ENCODE results near the gene DNAJC1.
A peak's percentile ranks its signal among the peaks of the same experiment; 100 is the strongest.
"Not testable (repeated sequence)": the region's sequence is repeated elsewhere in the genome, so short reads cannot be mapped to it uniquely, and the experiment has no call there.

Gene DNAJC1

GRCh38 chr10:22026287-22026686 lies 22.8 kb upstream of the DNAJC1 start:
- DNase-seq (ENCODE audit: insufficient read length) (no peak), FAIRE-seq (no peak)
- TF ChIP-seq TAF1 (IDR thresholded peaks at IDR 0.05; ENCODE audit: borderline replicate concordance, low read depth, low read length) (no peak), POLR2AphosphoS5 (IDR thresholded peaks at IDR 0.05; ENCODE audit: low read depth, low read length) (no peak)

- DNase-seq (ENCODE audit: insufficient read length) = no peak
- TF ChIP-seq POLR2A (IDR thresholded peaks at IDR 0.05; ENCODE audit: low read depth, low read length) (no peak), POLR2AphosphoS5 (IDR thresholded peaks at IDR 0.05; ENCODE audit: low read depth, low read length) (no peak), TAF1 (IDR thresholded peaks at IDR 0.05; ENCODE audit: borderline replicate concordance, low read depth, low read length) (no peak)
- FAIRE-seq = peak; percentile 36
Measured at GRCh38 chr10:22023508-22023907, 20.0 kb upstream of the DNAJC1 start.

GRCh38 chr10:22022257-22023032 lies 18.9 kb upstream of the DNAJC1 start:
- TF ChIP-seq POLR2A (IDR thresholded peaks at IDR 0.05; ENCODE audit: low read depth, low read length) = no peak
- no peak for TF ChIP-seq POLR2AphosphoS5 (IDR thresholded peaks at IDR 0.05; ENCODE audit: low read depth, low read length)
- no peak for TF ChIP-seq TAF1 (IDR thresholded peaks at IDR 0.05; ENCODE audit: borderline replicate concordance, low read depth, low read length)
- DNase-seq (ENCODE audit: insufficient read length) = no peak
- FAIRE-seq = no peak

GRCh38 chr10:22021144-22021543 lies 17.6 kb upstream of the DNAJC1 start:
- DNase-seq (ENCODE audit: insufficient read length); FAIRE-seq: not testable (repeated sequence)

GRCh38 chr10:22017283-22018020 lies 13.9 kb upstream of the DNAJC1 start:
- FAIRE-seq (no peak), DNase-seq (ENCODE audit: insufficient read length) (no peak)
- TF ChIP-seq TAF1 (IDR thresholded peaks at IDR 0.05; ENCODE audit: borderline replicate concordance, low read depth, low read length) (no peak), POLR2AphosphoS5 (IDR thresholded peaks at IDR 0.05; ENCODE audit: low read depth, low read length) (no peak), POLR2A (IDR thresholded peaks at IDR 0.05; ENCODE audit: low read depth, low read length) (no peak)

GRCh38 chr10:22016046-22016705 lies 12.6 kb upstream of the DNAJC1 start:
- FAIRE-seq = no peak
- no peak for TF ChIP-seq POLR2AphosphoS5 (IDR thresholded peaks at IDR 0.05; ENCODE audit: low read depth, low read length)
- TF ChIP-seq POLR2A (IDR thresholded peaks at IDR 0.05; ENCODE audit: low read depth, low read length) = no peak
- no peak for TF ChIP-seq TAF1 (IDR thresholded peaks at IDR 0.05; ENCODE audit: borderline replicate concordance, low read depth, low read length)
- DNase-seq (ENCODE audit: insufficient read length) = no peak

GRCh38 chr10:22010973-22011408 lies 7.5 kb upstream of the DNAJC1 start:
- no peak for TF ChIP-seq POLR2A (IDR thresholded peaks at IDR 0.05; ENCODE audit: low read depth, low read length)
- TF ChIP-seq POLR2AphosphoS5 (IDR thresholded peaks at IDR 0.05; ENCODE audit: low read depth, low read length) = no peak
- no peak for TF ChIP-seq TAF1 (IDR thresholded peaks at IDR 0.05; ENCODE audit: borderline replicate concordance, low read depth, low read length)
- DNase-seq (ENCODE audit: insufficient read length) (no peak), FAIRE-seq (no peak)

- TF ChIP-seq POLR2AphosphoS5 (IDR thresholded peaks at IDR 0.05; ENCODE audit: low read depth, low read length) = no peak
- TF ChIP-seq TAF1 (IDR thresholded peaks at IDR 0.05; ENCODE audit: borderline replicate concordance, low read depth, low read length) = no peak
- TF ChIP-seq POLR2A (IDR thresholded peaks at IDR 0.05; ENCODE audit: low read depth, low read length) = no peak
- no peak for DNase-seq (ENCODE audit: insufficient read length)
- FAIRE-seq = no peak
Measured at GRCh38 chr10:22010539-22010938, 7.0 kb upstream of the DNAJC1 start.

- TF ChIP-seq POLR2AphosphoS5 (IDR thresholded peaks at IDR 0.05; ENCODE audit: low read depth, low read length) = no peak
- no peak for TF ChIP-seq POLR2A (IDR thresholded peaks at IDR 0.05; ENCODE audit: low read depth, low read length)
- TF ChIP-seq TAF1 (IDR thresholded peaks at IDR 0.05; ENCODE audit: borderline replicate concordance, low read depth, low read length) = no peak
- FAIRE-seq = no peak
- no peak for DNase-seq (ENCODE audit: insufficient read length)
Measured at GRCh38 chr10:22006379-22006884, 2.9 kb upstream of the DNAJC1 start.

GRCh38 chr10:22005763-22006162 lies 2.2 kb upstream of the DNAJC1 start:
- FAIRE-seq (no peak), DNase-seq (ENCODE audit: insufficient read length) (no peak)
- TF ChIP-seq TAF1 (IDR thresholded peaks at IDR 0.05; ENCODE audit: borderline replicate concordance, low read depth, low read length) (no peak), POLR2AphosphoS5 (IDR thresholded peaks at IDR 0.05; ENCODE audit: low read depth, low read length) (no peak), POLR2A (IDR thresholded peaks at IDR 0.05; ENCODE audit: low read depth, low read length) (no peak)

GRCh38 chr10:22003964-22004281 lies 393 bp upstream of the DNAJC1 start:
- TF ChIP-seq POLR2A (IDR thresholded peaks at IDR 0.05; ENCODE audit: low read depth, low read length) (no peak), POLR2AphosphoS5 (IDR thresholded peaks at IDR 0.05; ENCODE audit: low read depth, low read length) (no peak), TAF1 (IDR thresholded peaks at IDR 0.05; ENCODE audit: borderline replicate concordance, low read depth, low read length) (no peak)
- FAIRE-seq (no peak), DNase-seq (ENCODE audit: insufficient read length) (no peak)

Data from GM12892 (cell line).